ENCODE results near the gene IPO7.

The IPO7 gene

DNA sequence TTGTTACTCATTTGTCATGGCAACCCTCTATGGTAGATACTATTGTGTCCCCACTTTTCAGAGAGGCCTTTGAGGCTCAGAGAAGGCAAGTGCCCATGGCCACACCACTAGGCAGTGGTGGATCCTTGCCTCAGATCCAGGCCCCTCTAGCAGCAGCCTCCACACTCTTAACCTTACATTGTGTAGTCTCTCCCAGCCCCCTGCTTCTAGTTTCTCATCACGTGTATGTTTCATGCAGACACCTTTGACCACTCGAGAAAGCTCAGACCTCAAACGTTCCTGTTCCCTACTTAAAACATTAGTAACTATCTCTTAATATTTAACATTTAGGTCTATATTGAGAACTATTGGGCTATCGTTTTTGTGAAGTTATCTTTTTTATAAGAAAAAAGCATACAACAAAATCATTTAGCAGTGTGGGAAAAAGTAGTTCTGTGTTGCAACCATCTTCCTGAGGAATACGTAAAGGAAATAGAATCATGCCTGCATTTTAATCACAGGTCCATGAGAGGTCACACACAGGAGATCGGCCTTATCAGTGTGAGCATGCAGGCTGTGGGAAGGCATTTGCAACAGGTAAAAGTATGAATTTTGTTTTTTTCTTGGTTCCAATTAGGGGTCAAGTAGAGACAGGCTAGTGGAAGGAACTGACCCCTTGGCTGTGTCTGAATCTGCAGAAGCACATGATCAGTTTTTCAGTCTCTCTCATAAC is 111.5 kb downstream of the IPO7 start:
- DNase-seq: no peak

All from suppressor macrophage treated with lipopolysaccharide for 1 hour (primary cell).